ENCODE results near the gene LRRC2. TPM values are rescaled to one million over a fixed set of nuclear protein-coding genes. Genes with fewer than 3 reads are reported as not detected.

LRRC2 gene
- total and polyA plus RNA-seq, 9 of the 15 experiments (the other 6 are each of a cell fraction or from before 2014, with no cell fraction given), result 0.01 to 0.04 (median 0.03) TPM; not detected in 5

GRCh38 chr3:46546896-46547440 lies 19.1 kb downstream of the LRRC2 start:
- H3K79me2 ChIP-seq (ENCODE audit: control insufficient read depth, insufficient read depth, low read length), result no peaks in the 10 kb centered on the region
- ChIA-PET POLR2A (interaction anchor here (0.6 to 1.2 kb wide), 2 partner anchors 11 to 20 kb away, joined by 3 to 4 read pairs; no protein-coding TSS in a partner anchor), CTCF (ENCODE audit: low intra/inter-chr PET ratio) (no interaction called here)
- TF ChIP-seq CREB3 (tag; conservative IDR thresholded peaks at IDR 0.05; ENCODE audit: low read depth) (0 out of 2 replicates have a peak, but pooled peaks have one; percentile 33), ZNF445 (CRISPR knock-in tag; IDR thresholded peaks at IDR 0.05; ENCODE audit: low read depth) (no peak)
- intact Hi-C loops (cut with micrococcal nuclease), result no loop called here
- no peak overlapping the region for H3K4me3 ChIP-seq
- no peak for FAIRE-seq
- H3K4me1 ChIP-seq (replicated peaks in 1 of 2; ENCODE audit: control insufficient read depth in 2 of 2, insufficient read depth in 2 of 2, low read length in 2 of 2), result peaks cover 49 to 50% of the 10 kb centered on the region in 2 experiments
- no TSS peak for BruUV-seq (replicated peaks)
- no peak overlapping the region; the same call in 2 of the 3 replicates for H3K27ac ChIP-seq (ENCODE audit: extremely low read depth, low read depth, low read length)
- H3K27me3 ChIP-seq (ENCODE audit: control insufficient read depth in 2 of 2, insufficient read depth in 2 of 2, low read length in 2 of 2), result no peaks in the 10 kb centered on the region; a peak in 1 of 5 replicates
- ATAC-seq, result no peak
- no peak overlapping the region for H3K9ac ChIP-seq (ENCODE audit: insufficient read depth in 1 of 2, low read depth in 2 of 2, low read length in 2 of 2)
- no peaks in the 10 kb centered on the region; the same call in 1 of the 2 replicates for H3K9me3 ChIP-seq (replicated peaks; ENCODE audit: control insufficient read depth, insufficient read depth, low read depth, low read length)
- no peaks in the 10 kb centered on the region for H3K36me3 ChIP-seq (ENCODE audit: control insufficient read depth, insufficient read depth, low read length)
- DNase-seq (ENCODE audit: extremely low read depth in 1 of 4, low spot score in 3 of 4), result no peak
- WGBS (ENCODE audit: insufficient coverage, low coverage, missing lambda C conversion rate), result 38% methylated on average over 1 of the region's 1 CpG
- H4K20me1 ChIP-seq (replicated peaks; ENCODE audit: control insufficient read depth, insufficient read depth, low read length), result no peaks in the 10 kb centered on the region
- in situ Hi-C loops (cut with MboI), result no loop called here
- H3K4me2 ChIP-seq (ENCODE audit: insufficient read depth, low read length), result peak overlapping the region; percentile 13; the same call in 1 of the 2 replicates
- no peaks in the 10 kb centered on the region for H3K9me1 ChIP-seq (ENCODE audit: control insufficient read depth, insufficient read depth, low read length)
- peak overlapping the region; percentile 71 for H2AFZ ChIP-seq (ENCODE audit: low read depth, low read length)
